Stimulated activated CD8-positive, alpha-beta memory T cell treated with anti-CD3 and anti-CD28 coated beads, Interleukin-2, amount 100 ng/mL, for 1 hour (primary cell): Measurements from ENCODE around the gene ASCC1.
"Not testable (repeated sequence)": the region's sequence is repeated elsewhere in the genome, so short reads cannot be mapped to it uniquely, and the experiment has no call there.

ENCODE experiments used
- DNase-seq, 2 donors: peaks; one replicate each; pipeline ENCODE4 v3.0.0-alpha.2; 2020; ENCODE audit warnings: low read depth in 2 of 2

ASCC1 gene

GRCh38 chr10:72124989-72125388, 91.1 kb downstream of the ASCC1 start:
- no peak for DNase-seq

DNA sequence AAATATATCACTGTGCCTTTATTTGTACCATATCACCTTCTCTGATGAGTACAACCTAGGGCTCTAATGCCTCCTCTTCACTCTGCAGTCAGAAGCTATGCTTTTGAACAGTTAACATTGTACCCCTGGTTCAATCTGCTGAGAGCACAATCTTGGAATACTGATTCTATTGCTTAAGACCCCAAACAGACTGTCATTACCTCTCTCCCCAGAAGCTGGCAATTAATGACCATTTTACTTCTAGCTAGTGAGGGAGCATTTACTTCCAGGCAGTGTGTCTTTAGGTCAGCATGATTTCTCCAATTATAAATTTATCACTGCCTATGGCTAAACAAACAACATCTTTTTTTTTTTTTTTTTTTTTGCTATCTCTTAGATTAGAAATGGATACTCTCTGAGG, 91.7 kb downstream of the ASCC1 start:
- DNase-seq: no peak

DNA sequence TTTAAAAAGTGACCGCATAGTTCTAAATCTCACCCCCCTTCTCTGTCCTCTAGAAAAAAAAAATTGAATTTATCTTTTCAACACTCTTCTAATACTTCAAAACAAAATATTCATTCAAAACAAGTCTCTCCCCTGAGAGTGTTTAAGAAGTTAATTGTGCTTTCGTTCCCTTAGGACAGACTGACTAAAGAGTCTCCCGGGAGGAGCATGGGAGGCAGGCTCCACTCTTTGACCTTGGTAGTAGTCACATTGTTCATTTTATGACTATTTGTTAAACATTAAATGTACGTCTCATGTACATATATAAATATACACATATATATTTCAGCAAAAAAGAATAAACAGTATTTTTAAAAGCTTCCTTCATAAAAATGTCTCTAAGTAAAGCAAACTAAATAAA, 92.5 kb downstream of the ASCC1 start:
- no peak for DNase-seq

- DNase-seq: no peak
These were observed 93.9 kb downstream of the ASCC1 start for GRCh38 chr10:72122221-72122620.

DNA sequence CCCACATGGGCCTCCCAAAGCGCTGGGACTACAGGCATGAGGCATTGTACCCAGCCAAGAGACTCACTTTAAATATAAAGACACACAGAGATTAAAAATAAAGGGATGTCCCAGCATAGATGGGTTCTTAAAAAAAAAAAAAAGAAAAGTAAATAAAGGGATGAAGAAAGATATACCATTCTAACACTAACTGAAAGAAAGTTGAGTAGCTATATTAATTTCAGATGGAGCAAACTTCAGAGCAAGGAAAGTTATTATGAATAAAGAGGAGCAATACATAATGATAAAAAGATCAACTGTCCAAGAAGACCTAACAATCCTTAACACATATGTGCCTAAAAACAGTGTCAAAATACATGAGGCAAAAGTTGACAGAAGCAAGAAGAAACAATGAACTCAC, 94.7 kb downstream of the ASCC1 start:
- DNase-seq: no peak

- DNase-seq: no peak
These were observed 99.7 kb downstream of the ASCC1 start for GRCh38 chr10:72116372-72116771.

DNA sequence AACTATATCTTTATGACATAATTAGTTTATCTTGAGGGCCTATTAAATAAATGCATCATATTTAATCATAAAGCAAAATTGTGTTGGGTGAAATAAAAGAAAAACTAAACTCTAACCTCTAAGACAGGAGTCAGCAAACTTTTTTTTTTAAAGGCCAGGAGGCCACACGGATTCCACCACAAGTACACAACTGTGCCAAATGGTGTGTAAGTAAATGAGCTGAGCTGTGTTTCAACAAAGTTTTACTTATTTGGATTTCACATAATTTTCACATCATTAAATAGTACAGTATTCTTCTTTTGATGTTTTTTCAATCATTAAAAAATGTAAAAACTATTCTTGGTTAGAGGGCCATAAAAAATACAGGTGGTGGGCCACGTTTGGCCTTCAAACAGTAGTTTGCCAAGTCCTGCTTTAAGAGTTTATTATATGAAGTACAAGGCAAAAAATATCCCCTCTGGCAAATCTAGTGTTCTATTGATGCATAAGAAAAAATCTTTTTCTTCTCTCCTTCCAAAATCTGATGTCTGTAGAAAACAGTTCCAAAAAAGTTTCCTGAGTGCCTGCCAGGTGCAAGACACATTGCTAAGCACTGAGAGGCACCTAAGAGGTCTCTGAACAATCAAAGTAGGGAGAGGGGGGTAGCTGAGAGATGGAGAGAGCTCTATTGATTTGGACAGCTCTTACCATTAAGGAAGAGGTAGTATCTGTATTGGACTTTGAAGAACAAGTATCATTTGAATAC, 101.2 kb downstream of the ASCC1 start:
- DNase-seq: no peak

DNA sequence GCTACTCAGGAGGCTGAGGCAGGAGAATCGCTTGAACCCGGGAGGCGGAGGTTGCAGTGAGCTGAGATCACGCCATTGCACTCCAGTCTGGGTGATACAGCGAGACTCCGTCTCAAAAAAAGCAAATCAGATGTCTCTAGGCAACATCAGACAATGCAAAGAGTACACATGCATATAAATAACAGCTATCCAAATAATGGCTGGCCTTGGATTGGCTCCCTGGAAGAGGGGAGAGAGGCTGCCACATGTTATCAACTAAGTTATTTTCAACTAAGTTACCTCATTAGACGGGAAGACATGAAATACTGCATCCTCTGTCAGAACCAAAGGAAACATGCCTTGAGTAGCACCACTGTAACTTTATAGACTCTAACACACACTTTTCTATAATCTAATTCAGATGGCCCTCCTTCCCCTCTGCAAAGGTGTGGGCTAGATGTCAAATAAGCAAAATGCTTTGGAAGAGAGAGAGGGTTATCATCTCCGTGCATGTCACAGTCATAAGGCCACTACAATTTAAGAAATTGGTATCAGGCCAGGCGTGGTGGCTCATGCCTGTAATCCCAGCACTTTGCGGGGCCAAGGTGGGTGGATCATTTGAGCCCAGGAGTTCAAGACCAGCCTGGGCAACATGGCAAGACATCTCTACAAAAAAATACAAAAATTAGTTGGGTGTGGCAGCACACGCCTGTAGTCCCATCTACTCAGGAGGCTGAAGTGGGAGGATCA, 105.2 kb downstream of the ASCC1 start:
- DNase-seq: no peak

DNA sequence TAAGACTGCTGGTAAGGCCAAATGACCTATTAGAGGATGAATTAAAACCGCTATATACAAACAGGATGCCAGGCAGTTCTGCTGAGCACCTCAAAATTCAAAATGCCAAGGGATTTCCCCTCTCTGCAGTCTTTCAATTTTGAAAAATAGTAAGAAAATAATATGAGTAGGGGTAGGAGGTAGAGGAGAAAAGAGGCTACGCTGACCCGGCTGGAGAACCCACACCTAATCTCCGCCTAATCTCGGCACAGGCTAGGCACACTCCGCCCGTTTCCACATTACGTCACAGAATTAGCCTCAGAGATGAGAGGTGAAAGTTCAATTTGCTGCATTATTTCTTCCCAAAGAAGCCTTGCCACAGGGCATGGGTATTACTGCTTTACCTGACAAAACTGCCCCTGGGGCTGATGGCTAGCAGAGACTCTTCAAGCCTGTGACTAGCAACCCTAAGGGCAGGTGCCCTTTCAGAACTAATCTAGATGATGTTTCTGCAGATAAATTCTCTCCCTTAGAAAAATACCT, 106.4 kb downstream of the ASCC1 start:
- no peak for DNase-seq

DNA sequence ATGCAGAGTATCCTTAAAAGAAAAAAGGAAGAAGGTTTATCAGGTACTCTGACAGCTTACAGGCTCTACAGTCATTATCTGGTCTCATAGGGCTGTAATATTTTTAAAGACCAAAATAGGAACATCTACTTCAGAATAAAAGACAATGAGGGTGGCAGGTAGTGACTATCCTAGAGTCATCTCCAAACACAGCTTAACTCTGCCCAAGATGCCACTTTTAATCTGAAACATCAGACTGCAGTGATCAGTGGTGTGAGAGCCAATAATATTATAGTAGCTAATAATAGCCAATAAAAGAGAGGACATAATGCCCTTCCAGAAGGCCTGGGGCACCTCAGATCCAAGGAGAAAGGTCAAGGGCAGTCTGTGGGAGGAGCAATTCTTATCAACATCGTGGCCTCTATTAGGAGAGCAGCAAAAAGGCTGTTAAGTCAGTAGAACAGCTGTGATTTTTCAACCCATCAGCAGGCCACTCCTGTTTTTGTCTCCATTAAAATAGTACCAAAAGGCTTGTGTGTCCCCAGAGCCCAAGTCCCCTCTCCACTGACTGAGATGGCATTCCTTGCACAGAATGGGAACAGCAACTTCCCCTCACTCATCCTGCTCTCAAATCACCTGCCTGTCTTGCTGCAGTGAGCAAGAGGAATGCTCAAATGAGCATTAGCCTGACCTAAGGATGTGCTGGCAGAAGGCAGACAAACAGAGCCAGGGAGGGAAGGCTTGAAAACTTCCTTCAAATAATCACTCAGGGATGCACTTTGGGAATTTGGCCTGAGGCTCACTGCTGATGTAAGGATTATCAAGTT, 107.0 kb downstream of the ASCC1 start:
- DNase-seq: no peak

DNA sequence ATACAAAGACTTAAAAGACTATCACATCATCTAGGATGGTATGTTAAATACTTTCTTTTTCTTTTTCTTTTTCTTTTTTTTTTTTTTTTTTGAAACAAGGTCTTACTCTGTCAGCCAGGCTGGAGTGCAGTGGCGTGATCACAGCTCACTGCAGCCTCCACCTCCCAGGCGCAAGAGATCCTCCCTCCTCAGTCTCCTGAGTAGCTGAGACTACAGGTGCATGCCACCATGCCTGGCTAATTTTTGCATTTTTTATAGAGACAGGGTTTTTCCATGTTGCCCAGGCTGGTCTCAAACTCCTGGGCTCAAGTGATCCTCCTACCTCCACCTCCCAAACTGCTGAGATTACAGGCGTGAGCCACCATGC, 108.1 kb downstream of the ASCC1 start:
- DNase-seq: not testable (repeated sequence)

GRCh38 chr10:72107325-72108003, 108.6 kb downstream of the ASCC1 start:
- DNase-seq: no peak

- DNase-seq: no peak
These were observed 109.2 kb downstream of the ASCC1 start for GRCh38 chr10:72106896-72107295.

- no peak for DNase-seq
These were observed 109.8 kb downstream of the ASCC1 start for GRCh38 chr10:72106154-72106849.

- no peak for DNase-seq
These were observed 110.4 kb downstream of the ASCC1 start for GRCh38 chr10:72105710-72106109.

DNA sequence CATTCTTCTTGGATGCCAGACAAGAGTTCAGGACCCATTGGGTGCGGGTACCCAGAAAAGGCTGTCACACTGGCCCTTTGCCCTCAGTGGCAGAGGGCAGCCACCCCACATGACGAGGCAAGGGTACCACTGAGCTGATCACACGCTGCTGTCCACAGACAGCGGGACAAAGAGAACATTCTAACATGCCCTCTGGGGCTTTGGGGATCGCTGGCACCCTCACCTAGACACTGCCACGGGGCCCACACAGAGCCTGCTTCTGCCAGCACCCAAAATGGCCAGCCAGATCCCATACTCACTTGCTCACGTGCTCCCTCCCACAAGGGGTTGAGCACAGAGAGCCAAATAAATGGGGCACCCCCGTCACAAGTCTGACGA, 111.0 kb downstream of the ASCC1 start:
- DNase-seq: no peak

- no peak for DNase-seq
These were observed 111.5 kb downstream of the ASCC1 start for GRCh38 chr10:72104472-72105097.

GRCh38 chr10:72099600-72099921, 116.5 kb downstream of the ASCC1 start:
- no peak for DNase-seq

- DNase-seq: no peak
These were observed 117.1 kb downstream of the ASCC1 start for GRCh38 chr10:72098836-72099599.

GRCh38 chr10:72098301-72098835, 117.7 kb downstream of the ASCC1 start:
- no peak for DNase-seq
